Activated T-helper 1 cell treated with Interleukin-2 at 50 U/mL for 16 hours (primary cell): ENCODE data around the gene CMTM8.

Experiments
- DNase-seq: peaks from one replicate; pipeline ENCODE4 v3.0.0-alpha.2; 2020; ENCODE audit warnings: low read depth

CMTM8 gene

GRCh38 chr3:32308378-32308777 is 69.9 kb downstream of the CMTM8 start:
- no peak for DNase-seq

- no peak for DNase-seq
Observed at GRCh38 chr3:32309654-32310242, 71.3 kb downstream of the CMTM8 start.

- no peak for DNase-seq
Observed at GRCh38 chr3:32310336-32310735, 71.9 kb downstream of the CMTM8 start.

- DNase-seq: no peak
Observed at GRCh38 chr3:32310918-32311839, 72.7 kb downstream of the CMTM8 start.

GRCh38 chr3:32312251-32312650 is 73.8 kb downstream of the CMTM8 start:
- DNase-seq: no peak

GRCh38 chr3:32313169-32313568 is 74.7 kb downstream of the CMTM8 start:
- DNase-seq: no peak

- no peak for DNase-seq
Observed at GRCh38 chr3:32313723-32314473, 75.4 kb downstream of the CMTM8 start.

- DNase-seq: no peak
Observed at GRCh38 chr3:32315441-32315840, 77.0 kb downstream of the CMTM8 start.

GRCh38 chr3:32316319-32316718 is 77.8 kb downstream of the CMTM8 start:
- no peak for DNase-seq

GRCh38 chr3:32316976-32317375 is 78.5 kb downstream of the CMTM8 start:
- DNase-seq: no peak

- no peak for DNase-seq
Observed at GRCh38 chr3:32319607-32320006, 81.1 kb downstream of the CMTM8 start.

- DNase-seq: no peak
Observed at GRCh38 chr3:32320080-32320479, 81.6 kb downstream of the CMTM8 start.

GRCh38 chr3:32321095-32321790 is 82.8 kb downstream of the CMTM8 start:
- DNase-seq: no peak

GRCh38 chr3:32322311-32322710 is 83.8 kb downstream of the CMTM8 start:
- no peak for DNase-seq

- no peak for DNase-seq
Observed at GRCh38 chr3:32323604-32324003, 85.1 kb downstream of the CMTM8 start.

- DNase-seq: no peak
Observed at GRCh38 chr3:32325201-32325600, 86.7 kb downstream of the CMTM8 start.

GRCh38 chr3:32325927-32326326 is 87.4 kb downstream of the CMTM8 start:
- DNase-seq: no peak

GRCh38 chr3:32326795-32327194 is 88.3 kb downstream of the CMTM8 start:
- no peak for DNase-seq

GRCh38 chr3:32334675-32335074 is 96.2 kb downstream of the CMTM8 start:
- DNase-seq: peak; percentile 33

- no peak for DNase-seq
Observed at GRCh38 chr3:32335365-32336112, 97.1 kb downstream of the CMTM8 start.

- DNase-seq: no peak
Observed at GRCh38 chr3:32336113-32336498, 97.6 kb downstream of the CMTM8 start.

GRCh38 chr3:32337505-32337904 is 99.0 kb downstream of the CMTM8 start:
- no peak for DNase-seq
